Uterus (tissue), 4 donors: ENCODE measurements around the gene RPL31. TPM values are rescaled to one million over a fixed set of nuclear protein-coding genes. Genes with fewer than 3 reads are reported as not detected.

Source experiments
- DNase-seq, 2 donors: peaks; one replicate each; pipeline ENCODE4 v3.0.0-alpha.2; 2019 to 2020
- H3K27ac ChIP-seq, 2 donors: fragments of 200-600 bp; sonication (generic); 1 replicate in 1 of 2; 2 replicates in 1 of 2; pipeline ENCODE4 v1.5.1; 2016 to 2018
- H3K27me3 ChIP-seq, 2 donors: fragments of 200-600 bp; sonication (generic); one replicate each; pipeline ENCODE4 v1.5.1; 2018 to 2019; ENCODE audit warnings: control low read depth in 1 of 2
- H3K36me3 ChIP-seq, 2 donors: fragments of 200-600 bp; sonication (generic); one replicate each; pipeline ENCODE4 v1.5.1; 2019; ENCODE audit warnings: control low read depth in 1 of 2
- H3K4me1 ChIP-seq, 2 donors: fragments of 200-600 bp; sonication (generic); one replicate each; pipeline ENCODE4 v1.5.1; 2018 to 2019; ENCODE audit warnings: control low read depth in 1 of 2
- H3K4me3 ChIP-seq, 2 donors: fragments of 200-600 bp; sonication (generic); 1 replicate in 1 of 2; 2 replicates in 1 of 2; pipeline ENCODE4 v1.5.1; 2018 to 2019; ENCODE audit warnings: mild to moderate bottlenecking in 1 of 2
- H3K9me3 ChIP-seq, 2 donors: fragments of 200-600 bp; sonication (generic); one replicate each; pipeline ENCODE4 v1.5.1; 2019; ENCODE audit warnings: control low read depth in 1 of 2
- POLR2A ChIP-seq, 2 donors: fragments of 450-650 bp; IDR thresholded peaks; one replicate each; pipeline ENCODE4 v1.6.1; 2016; ENCODE audit warnings: antibody characterized with exemption in 2 of 2, mild to moderate bottlenecking in 1 of 2, moderate library complexity in 1 of 2
- intact Hi-C: fragments of 100-400 bp; cut with DNase I; formaldehyde crosslinking; loops from one replicate; pipeline ENCODE4 v1.15.1; 2023; ENCODE audit warnings: low total_unique reads
- total RNA-seq, 4 donors: library from RNA; depleted of rRNA in 3 of 4; stranded (reverse); fragments of >200 nt in 3 of 4; gene quantifications; one replicate each; pipeline versions ENCODE4 v1.1.0 to v1.2.4, GENCODE V29; 2014 to 2023
- TF ChIP-seq, protein P1 (sequence below), 4 experiments: fragments of 200-600 bp in 2 of 4; fragments of 450-650 bp in 2 of 4; sonication (generic) in 2 of 4; IDR thresholded peaks; one replicate each; pipeline ENCODE4 v1.5.1; 2016 to 2019; ENCODE audit warnings: antibody characterized with exemption in 4 of 4, mild to moderate bottlenecking in 2 of 4, moderate library complexity in 1 of 4
- donor health status: DM: yes; HTN: yes; CAD: no.

The RPL31 gene
- total RNA-seq, 4 donors from 2014 or later = 918 to 2,301 (median 1,306) TPM

DNA sequence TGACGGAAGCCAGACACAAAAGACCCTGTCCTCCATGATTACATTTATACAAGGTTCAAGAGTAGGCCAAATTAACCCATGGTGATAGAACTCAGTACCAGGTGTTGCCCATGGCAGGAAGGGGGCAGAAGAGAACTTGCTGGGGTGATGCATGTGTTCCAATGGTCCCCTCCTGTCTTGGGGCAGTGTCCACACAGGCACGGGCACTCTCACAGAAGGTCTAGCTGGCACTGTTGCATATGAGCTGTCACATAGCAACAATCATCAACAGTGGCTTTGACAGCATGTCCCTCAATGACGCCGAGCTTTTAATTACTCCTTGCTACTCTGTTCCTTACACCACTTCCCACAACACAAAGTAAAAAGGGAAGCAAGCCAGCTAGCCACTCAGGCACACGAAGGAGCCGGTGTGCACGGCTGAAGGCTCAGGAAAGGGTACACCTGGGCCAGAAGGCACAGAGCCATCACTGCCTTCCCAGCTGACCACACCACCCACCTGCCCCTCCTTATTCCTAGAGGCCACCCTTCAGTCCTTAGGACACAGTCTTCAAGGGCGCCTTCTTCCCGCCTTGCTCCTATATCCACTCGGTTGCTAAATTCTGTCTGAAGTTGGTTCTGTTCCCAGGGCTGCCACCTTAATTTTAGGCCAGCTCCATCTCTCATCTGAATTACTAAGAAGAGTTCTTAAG is 28.9 kb downstream of the RPL31 start:
- Histone ChIP-seq H3K9me3 (no peaks in the 10 kb centered on the region), H3K36me3 (no peaks in the 10 kb centered on the region), H3K27ac (no peak overlapping the region), H3K4me3 (no peak overlapping the region), H3K4me1 (no peaks in the 10 kb centered on the region), H3K27me3 (no peaks in the 10 kb centered on the region)
- no peak for DNase-seq
- intact Hi-C loops = loop anchor here (10.0 kb wide), 1 partner anchor 124 kb away; the partner anchor contains the start of gene TBC1D8
- TF ChIP-seq, protein P1, sequence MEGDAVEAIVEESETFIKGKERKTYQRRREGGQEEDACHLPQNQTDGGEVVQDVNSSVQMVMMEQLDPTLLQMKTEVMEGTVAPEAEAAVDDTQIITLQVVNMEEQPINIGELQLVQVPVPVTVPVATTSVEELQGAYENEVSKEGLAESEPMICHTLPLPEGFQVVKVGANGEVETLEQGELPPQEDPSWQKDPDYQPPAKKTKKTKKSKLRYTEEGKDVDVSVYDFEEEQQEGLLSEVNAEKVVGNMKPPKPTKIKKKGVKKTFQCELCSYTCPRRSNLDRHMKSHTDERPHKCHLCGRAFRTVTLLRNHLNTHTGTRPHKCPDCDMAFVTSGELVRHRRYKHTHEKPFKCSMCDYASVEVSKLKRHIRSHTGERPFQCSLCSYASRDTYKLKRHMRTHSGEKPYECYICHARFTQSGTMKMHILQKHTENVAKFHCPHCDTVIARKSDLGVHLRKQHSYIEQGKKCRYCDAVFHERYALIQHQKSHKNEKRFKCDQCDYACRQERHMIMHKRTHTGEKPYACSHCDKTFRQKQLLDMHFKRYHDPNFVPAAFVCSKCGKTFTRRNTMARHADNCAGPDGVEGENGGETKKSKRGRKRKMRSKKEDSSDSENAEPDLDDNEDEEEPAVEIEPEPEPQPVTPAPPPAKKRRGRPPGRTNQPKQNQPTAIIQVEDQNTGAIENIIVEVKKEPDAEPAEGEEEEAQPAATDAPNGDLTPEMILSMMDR (IDR thresholded peaks at IDR 0.05) = no peak
- TF ChIP-seq POLR2A (IDR thresholded peaks at IDR 0.05) = no peak

DNA sequence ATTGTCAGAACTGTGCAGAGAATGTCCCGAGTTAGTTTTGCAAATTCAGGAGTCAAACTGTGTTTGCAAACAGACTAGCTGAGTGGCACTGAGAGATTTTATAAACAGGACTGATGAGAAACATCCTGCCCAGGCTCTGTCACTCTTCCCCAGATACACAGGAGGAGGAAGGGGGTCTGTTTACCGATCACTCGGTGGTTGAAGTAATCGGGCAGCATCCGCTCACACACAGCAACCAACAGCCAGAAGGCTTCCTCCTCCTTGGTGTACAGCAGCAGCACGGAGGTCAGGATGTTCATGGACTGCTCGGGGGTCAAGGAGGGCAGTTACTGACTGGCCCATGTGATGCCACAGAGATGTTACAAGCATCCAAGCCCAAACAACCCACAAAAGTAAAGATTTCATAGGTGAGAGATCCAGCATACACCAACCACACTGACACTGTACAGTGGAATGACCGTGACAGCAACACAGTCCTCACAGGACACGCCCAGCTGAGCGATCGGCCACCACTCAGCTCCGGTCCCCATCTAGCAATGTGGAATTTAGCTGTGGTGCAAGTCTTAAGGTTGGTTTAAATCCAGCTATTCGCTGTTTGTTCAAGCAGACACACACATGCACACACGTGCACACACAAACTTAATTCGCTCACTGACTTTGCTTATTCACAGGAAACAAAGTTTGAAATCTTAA is 30.1 kb downstream of the RPL31 start:
- Histone ChIP-seq H3K27ac (no peak overlapping the region), H3K4me1 (no peaks in the 10 kb centered on the region), H3K36me3 (no peaks in the 10 kb centered on the region), H3K9me3 (no peaks in the 10 kb centered on the region), H3K4me3 (no peak overlapping the region), H3K27me3 (no peaks in the 10 kb centered on the region)
- TF ChIP-seq, protein P1 (IDR thresholded peaks at IDR 0.05) = no peak
- TF ChIP-seq POLR2A (IDR thresholded peaks at IDR 0.05) = no peak
- DNase-seq = no peak
- intact Hi-C loops = loop anchor here (10.0 kb wide), 1 partner anchor 123 kb away; the partner anchor contains the start of gene TBC1D8

DNA sequence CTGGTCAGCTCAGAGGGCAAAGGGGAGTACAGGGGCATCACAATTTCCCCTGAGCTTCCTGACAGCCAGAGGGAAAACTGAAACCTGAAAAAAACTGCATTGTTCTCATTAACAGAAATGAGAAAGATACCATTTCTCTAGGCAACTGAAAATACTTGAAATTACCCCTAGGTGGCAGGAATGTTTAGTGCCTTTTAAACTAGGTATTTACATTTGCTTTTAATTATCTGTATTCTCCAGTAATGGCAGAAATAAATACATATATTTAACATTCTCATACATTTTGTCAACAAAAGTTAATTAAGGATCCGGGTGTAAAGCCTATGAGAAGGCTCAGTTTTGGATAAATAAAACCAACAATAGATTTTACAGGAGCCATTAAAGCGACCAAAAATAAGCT is 34.5 kb downstream of the RPL31 start:
- DNase-seq = no peak
- H3K4me1 ChIP-seq = no peaks in the 10 kb centered on the region
- H3K27ac ChIP-seq = no peak overlapping the region
- H3K27me3 ChIP-seq = no peaks in the 10 kb centered on the region
- no peak overlapping the region for H3K4me3 ChIP-seq
- TF ChIP-seq POLR2A (IDR thresholded peaks at IDR 0.05) = no peak
- TF ChIP-seq, protein P1 (IDR thresholded peaks at IDR 0.05) = peak; percentile 40 to 55 (median 54)
- no peaks in the 10 kb centered on the region for H3K9me3 ChIP-seq
- intact Hi-C loops = loop anchor here (10.0 kb wide), 1 partner anchor 118 kb away; the partner anchor contains the start of gene TBC1D8
- no peaks in the 10 kb centered on the region for H3K36me3 ChIP-seq

DNA sequence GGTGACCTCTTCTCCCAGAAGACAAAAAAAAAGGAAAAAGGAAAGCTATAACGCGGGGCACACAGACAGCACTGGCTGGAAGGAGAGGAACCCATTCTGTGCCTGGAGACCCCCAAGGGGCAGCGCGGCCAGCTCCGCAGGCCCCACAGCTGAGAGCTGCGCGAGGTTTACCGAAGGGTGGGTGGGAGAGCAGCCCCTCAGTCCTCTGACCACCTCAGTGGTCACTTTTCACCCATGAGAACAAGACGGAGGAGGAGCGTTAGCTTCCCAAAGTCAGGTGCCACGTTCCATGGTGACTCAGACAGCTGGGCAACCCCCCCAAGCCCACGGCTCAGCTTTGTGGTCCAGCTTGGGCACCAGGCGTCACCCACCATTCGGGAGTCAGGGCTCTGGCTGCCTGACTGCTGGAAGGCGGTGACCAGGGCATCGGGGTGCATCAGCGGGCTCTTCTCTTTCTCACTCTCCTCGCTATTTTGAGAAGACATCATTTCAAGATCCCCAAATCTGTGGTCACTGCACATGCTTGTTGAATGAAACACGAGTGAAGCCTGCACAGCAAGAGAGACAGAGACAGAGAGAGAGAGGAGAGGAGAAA is 35.2 kb downstream of the RPL31 start:
- TF ChIP-seq POLR2A (IDR thresholded peaks at IDR 0.05) = no peak
- TF ChIP-seq, protein P1 (IDR thresholded peaks at IDR 0.05) = no peak
- Histone ChIP-seq H3K36me3 (no peaks in the 10 kb centered on the region), H3K27ac (no peak overlapping the region)

More for the DNA sequence above, 35.2 kb downstream of the RPL31 start:
- Histone ChIP-seq H3K27me3 (no peaks in the 10 kb centered on the region), H3K9me3 (no peaks in the 10 kb centered on the region), H3K4me1 (no peaks in the 10 kb centered on the region), H3K4me3 (no peak overlapping the region)
- no peak for DNase-seq
- intact Hi-C loops = loop anchor here (10.0 kb wide), 1 partner anchor 118 kb away; the partner anchor contains the start of gene TBC1D8
